HepG2 (cell line): ENCODE measurements around the gene CASS4. TPM values are rescaled to one million over a fixed set of nuclear protein-coding genes. Genes with fewer than 3 reads are reported as not detected.

Source experiments
- AFF4 ChIP-seq: sonication (generic); formaldehyde crosslinking; IDR thresholded peaks from 2 replicates; pipeline ENCODE4 v1.4.0; 2020; ENCODE audit warnings: missing genetic modification reagents
- ARID4A ChIP-seq: sonication (generic); formaldehyde crosslinking; IDR thresholded peaks from 2 replicates; pipeline ENCODE4 v1.5.0; 2020; ENCODE audit warnings: mild to moderate bottlenecking, missing genetic modification reagents, borderline replicate concordance
- GLI4 ChIP-seq: sonication (generic); formaldehyde crosslinking; IDR thresholded peaks from 2 replicates; pipeline ENCODE4 v1.5.1; 2020; ENCODE audit warnings: missing genetic modification reagents, mild to moderate bottlenecking, moderate library complexity, borderline replicate concordance
- GZF1 ChIP-seq: sonication (generic); formaldehyde crosslinking; IDR thresholded peaks from 2 replicates; pipeline ENCODE4 v1.5.1; 2020; ENCODE audit warnings: mild to moderate bottlenecking, missing genetic modification reagents
- IKZF1 ChIP-seq: fragments of 450-650 bp; IDR thresholded peaks from 2 replicates; pipeline ENCODE4 v1.7.1; 2016
- POLR2G ChIP-seq: fragments of 200-400 bp; formaldehyde crosslinking; IDR thresholded peaks from 2 replicates; pipeline ENCODE4 v1.6.1; 2018; ENCODE audit warnings: mild to moderate bottlenecking, low read depth, low read length, moderate library complexity
- SIN3B ChIP-seq: fragments of 150-350 bp; IDR thresholded peaks from 2 replicates; pipeline ENCODE4 v1.6.1; 2014; ENCODE audit warnings: low read length
- SNAPC2 ChIP-seq: sonication (generic); formaldehyde crosslinking; IDR thresholded peaks from 2 replicates; pipeline ENCODE4 v1.8.1; 2022; ENCODE audit warnings: mild to moderate bottlenecking, missing genetic modification reagents
- TBX2 ChIP-seq: sonication (generic); formaldehyde crosslinking; IDR thresholded peaks from 2 replicates; pipeline ENCODE4 v1.5.0; 2020; ENCODE audit warnings: missing genetic modification reagents, mild to moderate bottlenecking, borderline replicate concordance
- ZFP36L1 ChIP-seq: sonication (generic); formaldehyde crosslinking; IDR thresholded peaks from 2 replicates; pipeline ENCODE4 v1.8.0; 2022; ENCODE audit warnings: mild to moderate bottlenecking, missing genetic modification reagents, moderate library complexity
- ZNF12 ChIP-seq: sonication (generic); formaldehyde crosslinking; IDR thresholded peaks from 2 replicates; pipeline ENCODE4 v1.5.0; 2020; ENCODE audit warnings: missing genetic modification reagents
- ZNF317 ChIP-seq: sonication (generic); formaldehyde crosslinking; IDR thresholded peaks from 2 replicates; pipeline ENCODE4 v1.5.0; 2020; ENCODE audit warnings: mild to moderate bottlenecking, missing genetic modification reagents
- ZNF430 ChIP-seq: sonication (generic); formaldehyde crosslinking; IDR thresholded peaks from 2 replicates; pipeline ENCODE4 v1.9.0; 2021; ENCODE audit warnings: mild to moderate bottlenecking, missing genetic modification reagents
- ZNF496 ChIP-seq: sonication (generic); formaldehyde crosslinking; IDR thresholded peaks from 2 replicates; pipeline ENCODE4 v1.8.1; 2023; ENCODE audit warnings: mild to moderate bottlenecking, moderate library complexity, missing genetic modification reagents; ENCODE audit not compliant: insufficient replicate concordance
- ZNF850 ChIP-seq: sonication (generic); formaldehyde crosslinking; conservative IDR thresholded peaks from 2 replicates; pipeline ENCODE4 v1.9.0; 2021; ENCODE audit warnings: mild to moderate bottlenecking, missing genetic modification reagents
- polyA plus RNA-seq, 8 experiments: library from polyadenylated mRNA; depleted of rRNA in 3 of 8; stranded (reverse) in 7 of 8; unstranded in 1 of 8; fragments of >200 nt; fragmentation: Illumina TruSeq in 4 of 8; extraction: Trizol in 4 of 8; gene quantifications; 2 replicates each; pipeline versions ENCODE4 v1.2.1 to v1.2.3, GENCODE V29; 2011 to 2016; ENCODE audit warnings: low read depth in 4 of 8, missing spikeins in 1 of 8, mixed read lengths in 1 of 8; ENCODE audit not compliant: insufficient read depth in 1 of 8
- total RNA-seq, 5 experiments: library from RNA; depleted of rRNA; stranded (reverse); fragments of >200 nt; fragmentation: Illumina TruSeq; extraction: Trizol; gene quantifications; 2 replicates each; pipeline ENCODE4 v1.2.3, GENCODE V29; 2016; ENCODE audit warnings: low read depth in 1 of 5
- TF ChIP-seq, protein P1 (sequence below), 2 experiments: IDR thresholded peaks; 2 replicates each; pipeline ENCODE4 v1.6.1; 2011 to 2012; ENCODE audit warnings: low read length in 2 of 2, borderline replicate concordance in 1 of 2, low read depth in 1 of 2, mild to moderate bottlenecking in 1 of 2, moderate library complexity in 1 of 2
- TF ChIP-seq, protein P2 (sequence below): sonication (generic); formaldehyde crosslinking; IDR thresholded peaks from 2 replicates; pipeline ENCODE4 v1.8.0; 2022; ENCODE audit warnings: missing genetic modification reagents, low read depth, mild to moderate bottlenecking, borderline replicate concordance

CASS4 gene
- total and polyA plus RNA-seq, 2 of the 13 experiments (the other 11 are each of a cell fraction or from before 2014, with no cell fraction given): 0.17 to 0.49 TPM

DNA sequence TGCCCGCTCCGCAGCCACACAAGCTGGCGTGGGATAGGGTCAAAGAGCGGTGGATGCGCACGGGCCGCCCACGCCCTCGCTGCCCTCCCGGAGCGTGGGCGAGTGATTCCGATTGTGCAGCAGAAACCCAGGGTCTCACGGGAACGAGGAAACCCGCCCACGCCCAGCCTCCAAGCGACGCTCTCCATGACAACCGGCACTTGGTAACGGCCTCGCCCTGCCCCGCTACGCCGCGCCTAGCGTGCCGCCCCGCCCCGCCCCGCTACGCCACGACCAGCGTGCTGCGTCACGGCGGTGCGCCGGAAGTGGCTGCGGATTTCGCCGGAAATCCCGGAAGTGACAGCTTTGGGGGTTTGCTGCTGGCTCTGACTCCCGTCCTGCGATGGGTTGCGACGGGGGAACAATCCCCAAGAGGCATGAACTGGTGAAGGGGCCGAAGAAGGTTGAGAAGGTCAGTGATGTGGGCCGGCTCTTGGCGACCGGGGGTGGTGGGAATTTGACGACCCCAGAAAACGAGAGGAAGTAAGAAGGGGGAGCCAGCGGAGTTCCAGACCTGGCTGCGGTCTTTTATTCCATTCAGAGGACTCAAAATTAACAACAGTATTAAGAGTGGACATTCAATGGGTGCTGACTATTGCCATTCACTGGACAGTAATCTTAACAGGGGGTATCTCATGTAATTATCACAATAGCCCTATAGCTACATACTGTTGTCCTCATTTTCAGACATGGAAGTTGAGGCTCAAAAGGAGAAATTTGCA is 56.4 kb downstream of the CASS4 start, which contains the start of gene RTF2 (continued):
- TF ChIP-seq, protein P1, sequence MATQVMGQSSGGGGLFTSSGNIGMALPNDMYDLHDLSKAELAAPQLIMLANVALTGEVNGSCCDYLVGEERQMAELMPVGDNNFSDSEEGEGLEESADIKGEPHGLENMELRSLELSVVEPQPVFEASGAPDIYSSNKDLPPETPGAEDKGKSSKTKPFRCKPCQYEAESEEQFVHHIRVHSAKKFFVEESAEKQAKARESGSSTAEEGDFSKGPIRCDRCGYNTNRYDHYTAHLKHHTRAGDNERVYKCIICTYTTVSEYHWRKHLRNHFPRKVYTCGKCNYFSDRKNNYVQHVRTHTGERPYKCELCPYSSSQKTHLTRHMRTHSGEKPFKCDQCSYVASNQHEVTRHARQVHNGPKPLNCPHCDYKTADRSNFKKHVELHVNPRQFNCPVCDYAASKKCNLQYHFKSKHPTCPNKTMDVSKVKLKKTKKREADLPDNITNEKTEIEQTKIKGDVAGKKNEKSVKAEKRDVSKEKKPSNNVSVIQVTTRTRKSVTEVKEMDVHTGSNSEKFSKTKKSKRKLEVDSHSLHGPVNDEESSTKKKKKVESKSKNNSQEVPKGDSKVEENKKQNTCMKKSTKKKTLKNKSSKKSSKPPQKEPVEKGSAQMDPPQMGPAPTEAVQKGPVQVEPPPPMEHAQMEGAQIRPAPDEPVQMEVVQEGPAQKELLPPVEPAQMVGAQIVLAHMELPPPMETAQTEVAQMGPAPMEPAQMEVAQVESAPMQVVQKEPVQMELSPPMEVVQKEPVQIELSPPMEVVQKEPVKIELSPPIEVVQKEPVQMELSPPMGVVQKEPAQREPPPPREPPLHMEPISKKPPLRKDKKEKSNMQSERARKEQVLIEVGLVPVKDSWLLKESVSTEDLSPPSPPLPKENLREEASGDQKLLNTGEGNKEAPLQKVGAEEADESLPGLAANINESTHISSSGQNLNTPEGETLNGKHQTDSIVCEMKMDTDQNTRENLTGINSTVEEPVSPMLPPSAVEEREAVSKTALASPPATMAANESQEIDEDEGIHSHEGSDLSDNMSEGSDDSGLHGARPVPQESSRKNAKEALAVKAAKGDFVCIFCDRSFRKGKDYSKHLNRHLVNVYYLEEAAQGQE (IDR thresholded peaks at IDR 0.05; ENCODE audit: borderline replicate concordance in 1 of 2, low read depth in 1 of 2, low read length in 2 of 2): no peak
- TF ChIP-seq SNAPC2 (CRISPR knock-in tag): no peak
- TF ChIP-seq SIN3B: peak; percentile 92
- peak; percentile 100 for TF ChIP-seq ARID4A (CRISPR knock-in tag)
- TF ChIP-seq ZFP36L1: 0 out of 2 replicates have a peak, but pooled peaks have one; percentile 51
- TF ChIP-seq TBX2 (CRISPR knock-in tag): peak; percentile 94
- TF ChIP-seq GZF1 (CRISPR knock-in tag): no peak
- no peak for TF ChIP-seq ZNF317
- TF ChIP-seq GLI4: peak; percentile 79; the same call in 1 of the 2 replicates
- 0 out of 2 replicates have a peak, but pooled peaks have one; percentile 87 for TF ChIP-seq ZNF850 (CRISPR knock-in tag)
- TF ChIP-seq, protein P2, sequence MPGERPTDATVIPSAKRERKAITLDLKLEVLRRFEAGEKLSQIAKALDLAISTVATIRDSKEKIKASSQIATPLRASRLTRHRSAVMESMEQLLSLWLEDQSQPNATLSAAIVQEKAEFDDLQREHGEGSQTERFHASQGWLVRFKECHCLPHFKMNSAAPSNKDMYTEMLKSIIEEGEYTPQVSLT (CRISPR knock-in tag): no peak
- TF ChIP-seq POLR2G: peak; percentile 96
- peak; percentile 95 for TF ChIP-seq ZNF430 (CRISPR knock-in tag)
- TF ChIP-seq AFF4 (CRISPR knock-in tag): no peak
- no peak for TF ChIP-seq IKZF1
- peak; percentile 56; the same call in 1 of the 2 replicates for TF ChIP-seq ZNF12 (CRISPR knock-in tag)
- TF ChIP-seq ZNF496 (CRISPR knock-in tag): no peak
